Astrocyte (in vitro differentiated cells and primary cell): ENCODE results near the gene SYNRG. TPM values are rescaled to one million over a fixed set of nuclear protein-coding genes. Genes with fewer than 3 reads are reported as not detected.
A peak's percentile ranks its signal among the peaks of the same experiment; 100 is the strongest.
"Not testable (repeated sequence)": the region's sequence is repeated elsewhere in the genome, so short reads cannot be mapped to it uniquely, and the experiment has no call there.

Experiments
- DNase-seq: peaks from one replicate; pipeline ENCODE4 v3.0.0-alpha.2; 2010; ENCODE audit warnings: low read depth
- FAIRE-seq: peaks from 2 replicates; lab custom pipeline; 2011; peaks lifted over from hg19 to GRCh38; lab: Jason Lieb, UNC
- H2AFZ ChIP-seq: 2 replicates; pipeline ENCODE4 v1.6.0; 2012; ENCODE audit warnings: low read depth, low read length, inconsistent platforms
- H3K27ac ChIP-seq: 2 replicates; pipeline ENCODE4 v1.5.1; 2011; ENCODE audit warnings: low read depth, low read length, inconsistent platforms
- H3K27me3 ChIP-seq: 2 replicates; pipeline ENCODE4 v1.6.0; 2011; ENCODE audit warnings: low read length, inconsistent platforms; ENCODE audit not compliant: insufficient read depth
- H3K36me3 ChIP-seq: 2 replicates; pipeline ENCODE4 v1.5.1; 2011; ENCODE audit warnings: low read length, inconsistent platforms; ENCODE audit not compliant: insufficient read depth
- H3K4me1 ChIP-seq: 2 replicates; pipeline ENCODE4 v1.5.1; 2011; ENCODE audit warnings: low read length, inconsistent platforms; ENCODE audit not compliant: insufficient read depth
- H3K4me2 ChIP-seq: 2 replicates; pipeline ENCODE4 v1.6.0; 2012; ENCODE audit warnings: low read length, inconsistent platforms
- H3K4me3 ChIP-seq: 2 replicates; pipeline ENCODE4 v1.5.1; 2011; ENCODE audit warnings: low read depth, mild to moderate bottlenecking, low read length, inconsistent platforms; ENCODE audit not compliant: insufficient read depth
- H3K79me2 ChIP-seq: 2 replicates; pipeline ENCODE4 v1.6.0; 2012; ENCODE audit warnings: mild to moderate bottlenecking, low read length, inconsistent platforms; ENCODE audit not compliant: insufficient read depth
- H3K9ac ChIP-seq: 2 replicates; pipeline ENCODE4 v1.6.0; 2012; ENCODE audit warnings: mild to moderate bottlenecking, low read length, inconsistent platforms
- H3K9me3 ChIP-seq: 2 replicates; pipeline ENCODE4 v1.5.1; 2012; ENCODE audit warnings: low read depth, mild to moderate bottlenecking, low read length, inconsistent platforms; ENCODE audit not compliant: insufficient read depth
- H4K20me1 ChIP-seq: 2 replicates; pipeline ENCODE4 v1.6.0; 2012; ENCODE audit warnings: low read length, inconsistent platforms; ENCODE audit not compliant: insufficient read depth
- H3K27ac Mint-ChIP-seq: one replicate; pipeline ENCODE4 v1.8.0; 2021; ENCODE audit warnings: mild to moderate bottlenecking, mixed read lengths; ENCODE audit not compliant: unreplicated experiment
- H3K27me3 Mint-ChIP-seq: one replicate; pipeline ENCODE4 v1.8.0; 2021; ENCODE audit warnings: low read depth, mixed read lengths; ENCODE audit not compliant: unreplicated experiment
- H3K36me3 Mint-ChIP-seq: one replicate; pipeline ENCODE4 v1.8.0; 2021; ENCODE audit warnings: low read depth, mixed read lengths; ENCODE audit not compliant: unreplicated experiment
- H3K4me1 Mint-ChIP-seq: one replicate; pipeline ENCODE4 v1.8.0; 2021; ENCODE audit warnings: low read depth, mixed read lengths; ENCODE audit not compliant: unreplicated experiment
- H3K4me3 Mint-ChIP-seq: one replicate; pipeline ENCODE4 v1.8.0; 2021; ENCODE audit warnings: mild to moderate bottlenecking, moderate library complexity, mixed read lengths; ENCODE audit not compliant: unreplicated experiment
- H3K9me3 Mint-ChIP-seq: one replicate; pipeline ENCODE4 v1.8.0; 2021; ENCODE audit warnings: mild to moderate bottlenecking, mixed read lengths; ENCODE audit not compliant: unreplicated experiment
- CTCF ChIP-seq: IDR thresholded peaks from 2 replicates; pipeline ENCODE4 v1.5.1; 2011; ENCODE audit warnings: low read depth, mild to moderate bottlenecking, inconsistent platforms, low read length, moderate library complexity; ENCODE audit not compliant: insufficient read depth
- EZH2 ChIP-seq: IDR thresholded peaks from 2 replicates; pipeline ENCODE4 v1.6.1; 2012; ENCODE audit warnings: mild to moderate bottlenecking, low read length, inconsistent platforms; ENCODE audit not compliant: insufficient read depth
- total RNA-seq: library from RNA; stranded (reverse); gene quantifications from 2 replicates; pipeline ENCODE4 v1.2.1, GENCODE V29; 2021

SYNRG gene
- total RNA-seq, 1 donor from 2014 or later, result 31.3 TPM

GRCh38 chr17:37642681-37643080 is 33.5 kb upstream of the SYNRG start:
- TF ChIP-seq EZH2 (no peak), CTCF (no peak)
- H3K27ac ChIP-seq, result peak overlapping the region; percentile 94
- peak overlapping the region; percentile 76 for H2AFZ ChIP-seq
- peaks cover 11% of the 10 kb centered on the region for H3K4me1 ChIP-seq
- peak overlapping the region; percentile 94 for H3K4me3 ChIP-seq
- H3K79me2 ChIP-seq, result peaks cover 52% of the 10 kb centered on the region
- H3K9me3 ChIP-seq, result no peaks in the 10 kb centered on the region
- H3K9ac ChIP-seq, result peak overlapping the region; percentile 95
- H3K9me3 Mint-ChIP-seq, result no peaks in the 10 kb centered on the region
- peaks cover 14% of the 10 kb centered on the region for H3K4me1 Mint-ChIP-seq
- DNase-seq (peak; percentile 35), FAIRE-seq (no peak)
- peaks cover 7% of the 10 kb centered on the region for H3K36me3 Mint-ChIP-seq
- peaks cover 18% of the 10 kb centered on the region for H4K20me1 ChIP-seq
- peak overlapping the region; percentile 95 for H3K4me3 Mint-ChIP-seq
- peaks cover 11% of the 10 kb centered on the region for H3K36me3 ChIP-seq
- peaks cover 4% of the 10 kb centered on the region for H3K27me3 Mint-ChIP-seq
- peak overlapping the region; percentile 95 for H3K27ac Mint-ChIP-seq
- no peaks in the 10 kb centered on the region for H3K27me3 ChIP-seq
- peak overlapping the region; percentile 86 for H3K4me2 ChIP-seq

GRCh38 chr17:37640015-37640414 is 30.8 kb upstream of the SYNRG start:
- Mint-ChIP-seq H3K9me3 (no peaks in the 10 kb centered on the region), H3K4me3 (no peak overlapping the region), H3K27ac (no peak overlapping the region), H3K27me3 (no peaks in the 10 kb centered on the region), H3K36me3 (peaks cover 16% of the 10 kb centered on the region), H3K4me1 (peaks cover 14% of the 10 kb centered on the region)
- H3K27ac ChIP-seq, result no peak overlapping the region
- H3K9me3 ChIP-seq, result no peaks in the 10 kb centered on the region
- H4K20me1 ChIP-seq, result peaks cover 18% of the 10 kb centered on the region
- H3K27me3 ChIP-seq, result no peaks in the 10 kb centered on the region
- H3K4me1 ChIP-seq, result peaks cover 11% of the 10 kb centered on the region
- H3K4me2 ChIP-seq, result no peak overlapping the region
- peaks cover 77% of the 10 kb centered on the region for H3K79me2 ChIP-seq
- no peak for FAIRE-seq
- DNase-seq, result no peak
- H2AFZ ChIP-seq, result no peak overlapping the region
- peaks cover 27% of the 10 kb centered on the region for H3K36me3 ChIP-seq
- no peak overlapping the region for H3K4me3 ChIP-seq
- H3K9ac ChIP-seq, result no peak overlapping the region
- no peak for TF ChIP-seq CTCF
- TF ChIP-seq EZH2, result no peak

- Mint-ChIP-seq H3K27ac (no peak overlapping the region), H3K36me3 (peaks cover 16% of the 10 kb centered on the region), H3K4me3 (no peak overlapping the region), H3K27me3 (no peaks in the 10 kb centered on the region), H3K9me3 (no peaks in the 10 kb centered on the region), H3K4me1 (peaks cover 10% of the 10 kb centered on the region)
- Histone ChIP-seq H2AFZ (no peak overlapping the region), H3K27me3 (no peaks in the 10 kb centered on the region), H3K4me2 (no peak overlapping the region), H3K79me2 (peaks cover 78% of the 10 kb centered on the region), H3K4me1 (peaks cover 7% of the 10 kb centered on the region), H3K9ac (no peak overlapping the region), H3K36me3 (peaks cover 32% of the 10 kb centered on the region), H3K27ac (no peak overlapping the region), H3K9me3 (no peaks in the 10 kb centered on the region), H3K4me3 (no peak overlapping the region), H4K20me1 (peaks cover 18% of the 10 kb centered on the region)
- no peak for FAIRE-seq
- no peak for DNase-seq
- TF ChIP-seq CTCF, result no peak
Observed at GRCh38 chr17:37637956-37638355, 28.7 kb upstream of the SYNRG start.

- not testable (repeated sequence) for FAIRE-seq, H3K36me3 Mint-ChIP-seq, H3K9me3 ChIP-seq, H3K4me3 Mint-ChIP-seq, H3K27ac ChIP-seq, H3K27me3 ChIP-seq, H3K4me2 ChIP-seq, H3K4me3 ChIP-seq, H3K4me1 Mint-ChIP-seq, H3K79me2 ChIP-seq, DNase-seq, H3K27ac Mint-ChIP-seq, H3K27me3 Mint-ChIP-seq, H3K4me1 ChIP-seq, H3K9ac ChIP-seq, H4K20me1 ChIP-seq, H2AFZ ChIP-seq, H3K9me3 Mint-ChIP-seq
- H3K36me3 ChIP-seq, result peaks cover 51% of the 10 kb centered on the region
Observed at GRCh38 chr17:37616430-37616829, 7.2 kb upstream of the SYNRG start.
